ENCODE results near the gene AGMO. TPM values are rescaled to one million over a fixed set of nuclear protein-coding genes. Genes with fewer than 3 reads are reported as not detected.

Gene AGMO
- total RNA-seq, 4 donors from 2014 or later, result 0.17 to 0.83 (median 0.45) TPM; not detected in 1

DNA sequence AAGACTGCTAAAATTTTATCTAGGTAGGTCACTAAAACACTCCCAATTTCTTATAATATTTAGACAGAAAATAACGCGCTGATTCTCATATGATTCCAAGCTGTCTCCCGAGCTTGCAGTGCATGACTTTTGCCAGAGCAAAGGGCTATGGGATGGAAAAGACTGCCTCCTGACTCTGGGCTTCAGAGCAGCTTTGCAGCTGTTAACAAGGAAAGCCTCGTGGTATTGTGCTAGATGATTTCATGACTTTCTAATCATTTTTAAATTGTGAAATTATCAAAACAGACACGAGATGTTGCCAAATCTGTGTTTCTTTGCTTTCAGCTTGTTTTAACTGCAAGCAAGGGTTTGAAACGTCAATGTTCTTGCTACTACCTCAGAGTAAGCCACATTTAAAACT lies 238.3 kb downstream of the AGMO start:
- no peak overlapping the region for H3K27ac ChIP-seq (replicated peaks in 1 of 4)
- no peaks in the 10 kb centered on the region for H3K27me3 ChIP-seq
- no peak for DNase-seq (ENCODE audit: extremely low spot score)
- 49% methylated on average over 6 of the region's 6 CpGs for WGBS
- intact Hi-C loops (cut with DNase I), result no loop called here
- TF ChIP-seq POLR2AphosphoS5 (IDR thresholded peaks at IDR 0.05) (no peak), POLR2A (IDR thresholded peaks at IDR 0.05; ENCODE audit: low read depth) (no peak), EP300 (IDR thresholded peaks at IDR 0.05) (no peak)
- TF ChIP-seq, protein P1, sequence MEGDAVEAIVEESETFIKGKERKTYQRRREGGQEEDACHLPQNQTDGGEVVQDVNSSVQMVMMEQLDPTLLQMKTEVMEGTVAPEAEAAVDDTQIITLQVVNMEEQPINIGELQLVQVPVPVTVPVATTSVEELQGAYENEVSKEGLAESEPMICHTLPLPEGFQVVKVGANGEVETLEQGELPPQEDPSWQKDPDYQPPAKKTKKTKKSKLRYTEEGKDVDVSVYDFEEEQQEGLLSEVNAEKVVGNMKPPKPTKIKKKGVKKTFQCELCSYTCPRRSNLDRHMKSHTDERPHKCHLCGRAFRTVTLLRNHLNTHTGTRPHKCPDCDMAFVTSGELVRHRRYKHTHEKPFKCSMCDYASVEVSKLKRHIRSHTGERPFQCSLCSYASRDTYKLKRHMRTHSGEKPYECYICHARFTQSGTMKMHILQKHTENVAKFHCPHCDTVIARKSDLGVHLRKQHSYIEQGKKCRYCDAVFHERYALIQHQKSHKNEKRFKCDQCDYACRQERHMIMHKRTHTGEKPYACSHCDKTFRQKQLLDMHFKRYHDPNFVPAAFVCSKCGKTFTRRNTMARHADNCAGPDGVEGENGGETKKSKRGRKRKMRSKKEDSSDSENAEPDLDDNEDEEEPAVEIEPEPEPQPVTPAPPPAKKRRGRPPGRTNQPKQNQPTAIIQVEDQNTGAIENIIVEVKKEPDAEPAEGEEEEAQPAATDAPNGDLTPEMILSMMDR (IDR thresholded peaks at IDR 0.05), result no peak
- no peaks in the 10 kb centered on the region for H3K9me3 ChIP-seq
- no peak overlapping the region for H3K4me3 ChIP-seq
- H3K36me3 ChIP-seq, result no peaks in the 10 kb centered on the region
- H3K4me1 ChIP-seq, result peaks cover 0 to 9% (median 2%) of the 10 kb centered on the region in 4 donors

DNA sequence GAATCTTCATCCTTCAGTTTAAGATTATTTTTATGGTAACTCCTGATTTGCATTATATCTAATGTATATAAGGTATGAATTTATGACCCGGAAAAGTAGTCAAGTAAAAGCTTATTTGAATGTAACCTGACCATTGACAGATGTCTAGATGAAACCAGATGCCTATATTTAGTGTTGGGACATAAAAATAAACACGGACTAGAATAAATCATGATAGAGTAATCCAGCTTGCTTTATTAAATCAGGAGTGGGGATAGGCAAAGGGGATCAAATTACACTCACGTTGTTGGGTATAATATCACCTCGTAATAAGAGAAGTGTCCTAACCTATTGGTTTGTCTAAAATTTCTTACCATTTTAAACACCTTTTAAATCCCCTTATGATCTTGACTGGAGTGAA lies 244.6 kb downstream of the AGMO start:
- intact Hi-C loops (cut with DNase I), result no loop called here
- no peak overlapping the region for H3K27ac ChIP-seq (replicated peaks in 1 of 4)
- no peaks in the 10 kb centered on the region for H3K4me1 ChIP-seq
- H3K9me3 ChIP-seq, result no peaks in the 10 kb centered on the region
- WGBS, result 90% methylated on average over 4 of the region's 4 CpGs
- no peaks in the 10 kb centered on the region for H3K27me3 ChIP-seq
- TF ChIP-seq POLR2A (IDR thresholded peaks at IDR 0.05; ENCODE audit: low read depth), result no peak
- TF ChIP-seq, protein P1 (IDR thresholded peaks at IDR 0.05), result no peak
- no peak for TF ChIP-seq EP300 (IDR thresholded peaks at IDR 0.05)
- H3K36me3 ChIP-seq, result no peaks in the 10 kb centered on the region
- H3K4me3 ChIP-seq, result no peak overlapping the region
- DNase-seq (ENCODE audit: extremely low spot score), result no peak

DNA sequence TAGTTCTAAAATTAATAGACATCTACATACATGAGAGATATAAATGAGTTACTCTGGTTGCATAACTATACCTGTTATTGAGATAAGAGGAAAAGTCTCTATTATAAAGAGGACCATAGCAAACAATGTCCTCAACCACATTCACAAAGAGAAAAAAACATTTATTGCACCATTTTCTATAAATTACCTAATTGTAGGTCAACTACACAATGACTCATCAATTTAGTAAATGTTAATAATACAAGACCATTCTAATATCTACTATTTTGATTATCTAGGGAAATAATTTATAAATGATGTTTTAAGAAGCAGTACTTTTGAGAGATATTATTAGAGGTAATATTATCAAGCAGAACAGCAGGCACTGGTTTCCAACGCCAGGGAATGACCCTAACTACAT lies 246.1 kb downstream of the AGMO start:
- Histone ChIP-seq H3K9me3 (no peaks in the 10 kb centered on the region), H3K36me3 (no peaks in the 10 kb centered on the region), H3K27me3 (no peaks in the 10 kb centered on the region), H3K4me1 (no peaks in the 10 kb centered on the region), H3K27ac (replicated peaks in 1 of 4) (no peak overlapping the region), H3K4me3 (no peak overlapping the region)
- DNase-seq (ENCODE audit: extremely low spot score), result no peak
- 88% methylated on average over 1 of the region's 1 CpG for WGBS
- intact Hi-C loops (cut with DNase I), result no loop called here
- TF ChIP-seq POLR2AphosphoS5 (IDR thresholded peaks at IDR 0.05) (no peak), EP300 (IDR thresholded peaks at IDR 0.05) (no peak), POLR2A (IDR thresholded peaks at IDR 0.05; ENCODE audit: low read depth) (no peak)
- TF ChIP-seq, protein P1 (IDR thresholded peaks at IDR 0.05), result no peak

DNA sequence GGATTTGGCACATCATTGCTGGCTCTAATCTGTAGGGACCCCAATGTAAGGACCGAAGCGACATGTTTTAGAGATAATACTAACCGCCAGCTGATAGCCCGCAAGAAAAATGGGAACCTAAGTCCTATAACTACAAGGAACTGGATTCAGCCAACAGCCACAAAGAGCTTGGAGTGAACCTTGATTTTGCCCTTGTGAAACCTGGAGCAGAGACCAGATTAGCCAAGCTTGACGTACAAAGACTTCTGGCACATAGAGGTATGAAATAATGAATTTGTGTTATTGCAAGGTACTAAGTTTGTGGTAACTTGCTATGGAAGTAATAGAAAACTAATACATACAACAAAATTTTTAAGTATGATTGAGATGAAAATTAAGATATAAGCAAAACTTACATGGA lies 246.9 kb downstream of the AGMO start:
- DNase-seq (ENCODE audit: extremely low spot score), result no peak
- no peaks in the 10 kb centered on the region for H3K4me1 ChIP-seq
- no peaks in the 10 kb centered on the region for H3K27me3 ChIP-seq
- WGBS, result 96% methylated on average over 5 of the region's 5 CpGs
- H3K4me3 ChIP-seq, result no peak overlapping the region
- no peaks in the 10 kb centered on the region for H3K9me3 ChIP-seq
- no peak overlapping the region for H3K27ac ChIP-seq (replicated peaks in 1 of 4)
- no peaks in the 10 kb centered on the region for H3K36me3 ChIP-seq
- intact Hi-C loops (cut with DNase I), result no loop called here
- TF ChIP-seq EP300 (IDR thresholded peaks at IDR 0.05) (no peak), POLR2A (IDR thresholded peaks at IDR 0.05; ENCODE audit: low read depth) (no peak), POLR2AphosphoS5 (IDR thresholded peaks at IDR 0.05) (no peak)
- TF ChIP-seq, protein P1 (IDR thresholded peaks at IDR 0.05), result no peak

DNA sequence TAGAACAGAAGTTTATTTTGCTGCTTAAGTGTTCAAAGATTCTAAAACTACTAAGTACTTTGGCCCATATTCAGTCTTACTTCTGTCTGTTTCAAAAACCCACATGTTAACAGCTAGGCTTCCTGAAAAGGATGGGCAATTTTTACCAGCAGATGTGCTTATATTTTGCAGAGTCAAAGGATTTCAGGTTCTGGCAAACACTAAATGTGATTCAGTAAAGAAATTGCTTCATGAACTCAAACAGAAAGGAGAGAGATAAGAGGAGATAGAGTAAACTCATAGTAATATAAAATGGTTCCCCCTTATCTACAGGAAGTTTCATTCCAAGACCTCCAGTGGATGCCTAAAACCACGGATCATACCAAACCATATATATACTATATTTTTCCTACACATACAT lies 248.5 kb downstream of the AGMO start:
- no peaks in the 10 kb centered on the region for H3K4me1 ChIP-seq
- no peak for DNase-seq (ENCODE audit: extremely low spot score)
- TF ChIP-seq, protein P1 (IDR thresholded peaks at IDR 0.05), result no peak
- TF ChIP-seq POLR2AphosphoS5 (IDR thresholded peaks at IDR 0.05) (no peak), POLR2A (IDR thresholded peaks at IDR 0.05; ENCODE audit: low read depth) (no peak), EP300 (IDR thresholded peaks at IDR 0.05) (no peak)
- H3K9me3 ChIP-seq, result no peaks in the 10 kb centered on the region
- intact Hi-C loops (cut with DNase I), result no loop called here
- no peaks in the 10 kb centered on the region for H3K36me3 ChIP-seq
- H3K27me3 ChIP-seq, result no peaks in the 10 kb centered on the region
- no peak overlapping the region for H3K27ac ChIP-seq (replicated peaks in 1 of 4)
- no peak overlapping the region for H3K4me3 ChIP-seq
- 63% methylated on average over 1 of the region's 1 CpG for WGBS
